H9 (cell line): ENCODE measurements around the gene TSPEAR. TPM values are rescaled to one million over a fixed set of nuclear protein-coding genes. Genes with fewer than 3 reads are reported as not detected.

ENCODE experiments used
- DNase-seq: peaks from one replicate; pipeline ENCODE4 v3.0.0-alpha.2; 2017
- H2AFZ ChIP-seq: one replicate; pipeline ENCODE4 v1.6.1; 2013; ENCODE audit warnings: mild to moderate bottlenecking, low read length, control low read depth, moderate library complexity
- H2AK5ac ChIP-seq: 2 replicates; pipeline ENCODE4 v1.6.1; 2013; ENCODE audit warnings: low read length, control low read depth, mixed read lengths; ENCODE audit not compliant: insufficient read length
- H2BK120ac ChIP-seq: one replicate; pipeline ENCODE4 v1.6.1; 2013; ENCODE audit warnings: low read depth, mild to moderate bottlenecking, low read length, control low read depth, inconsistent platforms; ENCODE audit not compliant: poor library complexity, severe bottlenecking
- H2BK12ac ChIP-seq: 2 replicates; pipeline ENCODE4 v1.6.1; 2013; ENCODE audit warnings: low read length, control low read depth, mixed read lengths, low read depth; ENCODE audit not compliant: insufficient read length
- H2BK15ac ChIP-seq: 2 replicates; pipeline ENCODE4 v1.6.1; 2013; ENCODE audit warnings: low read depth, low read length, control low read depth
- H2BK20ac ChIP-seq: one replicate; pipeline ENCODE4 v1.6.1; 2013; ENCODE audit warnings: low read depth, mild to moderate bottlenecking, low read length, control low read depth, inconsistent platforms; ENCODE audit not compliant: poor library complexity, severe bottlenecking
- H2BK5ac ChIP-seq: 2 replicates; pipeline ENCODE4 v1.6.1; 2013; ENCODE audit warnings: low read length, control low read depth, mixed read lengths; ENCODE audit not compliant: insufficient read length
- H3K14ac ChIP-seq: 2 replicates; pipeline ENCODE4 v1.6.1; 2013; ENCODE audit warnings: low read length, control low read depth; ENCODE audit not compliant: insufficient read depth
- H3K18ac ChIP-seq: 2 replicates; pipeline ENCODE4 v1.6.1; 2013; ENCODE audit warnings: low read depth, mild to moderate bottlenecking, mixed read lengths, low read length, control low read depth; ENCODE audit not compliant: insufficient read length
- H3K23ac ChIP-seq: 2 replicates; pipeline ENCODE4 v1.6.1; 2013; ENCODE audit warnings: low read length, control low read depth, mixed read lengths, low read depth; ENCODE audit not compliant: insufficient read length
- H3K23me2 ChIP-seq: 2 replicates; pipeline ENCODE4 v1.6.1; 2013; ENCODE audit warnings: low read depth, mild to moderate bottlenecking, mixed read lengths, low read length, control low read depth; ENCODE audit not compliant: insufficient read length, poor library complexity, severe bottlenecking
- H3K27ac ChIP-seq: 2 replicates; pipeline ENCODE4 v1.5.1; 2013; ENCODE audit warnings: low read length, control low read depth, mixed read lengths, low read depth; ENCODE audit not compliant: insufficient read length
- H3K27me3 ChIP-seq: 2 replicates; pipeline ENCODE4 v1.6.1; 2013; ENCODE audit warnings: low read length, control low read depth, inconsistent platforms; ENCODE audit not compliant: insufficient read depth
- H3K4ac ChIP-seq: 2 replicates; pipeline ENCODE4 v1.6.1; 2013; ENCODE audit warnings: low read depth, mild to moderate bottlenecking, control low read depth, inconsistent platforms, low read length, moderate library complexity
- H3K4me1 ChIP-seq: 2 replicates; pipeline ENCODE4 v1.6.1; 2013; ENCODE audit warnings: low read length, control low read depth, inconsistent platforms; ENCODE audit not compliant: insufficient read depth
- H3K4me2 ChIP-seq: 2 replicates; pipeline ENCODE4 v1.6.1; 2013; ENCODE audit warnings: low read length, control low read depth, mixed read lengths; ENCODE audit not compliant: insufficient read length, insufficient read depth
- H3K56ac ChIP-seq: 2 replicates; pipeline ENCODE4 v1.6.1; 2013; ENCODE audit warnings: low read depth, mild to moderate bottlenecking, mixed read lengths, low read length, control low read depth; ENCODE audit not compliant: insufficient read length
- H3K79me1 ChIP-seq: 2 replicates; pipeline ENCODE4 v1.6.1; 2013; ENCODE audit warnings: low read depth, mild to moderate bottlenecking, moderate library complexity, low read length, control low read depth, inconsistent platforms; ENCODE audit not compliant: insufficient read depth, poor library complexity, severe bottlenecking
- H3K79me2 ChIP-seq: 2 replicates; pipeline ENCODE4 v1.6.1; 2013; ENCODE audit warnings: low read length, control low read depth, inconsistent platforms; ENCODE audit not compliant: insufficient read depth
- H3K9ac ChIP-seq: 2 replicates; pipeline ENCODE4 v1.6.1; 2013; ENCODE audit warnings: low read length, control low read depth, mixed read lengths; ENCODE audit not compliant: insufficient read length; ENCODE audit errors: extremely low read depth
- H3K9me3 ChIP-seq: one replicate; pipeline ENCODE4 v1.6.1; 2013; ENCODE audit warnings: low read depth, low read length, inconsistent platforms; ENCODE audit not compliant: control insufficient read depth
- H3T11ph ChIP-seq: one replicate; pipeline ENCODE4 v1.6.1; 2013; ENCODE audit warnings: mild to moderate bottlenecking, low read length, control low read depth, inconsistent platforms
- H4K20me1 ChIP-seq: one replicate; pipeline ENCODE4 v1.6.1; 2013; ENCODE audit not compliant: control insufficient read depth, insufficient read length, insufficient read depth
- H4K5ac ChIP-seq: 2 replicates; pipeline ENCODE4 v1.6.1; 2013; ENCODE audit warnings: low read depth, mild to moderate bottlenecking, mixed read lengths, low read length, control low read depth; ENCODE audit not compliant: insufficient read length
- H4K8ac ChIP-seq: replicated peaks from 2 replicates; pipeline ENCODE4 v1.6.1; 2013; ENCODE audit warnings: low read length, control low read depth, mixed read lengths, low read depth; ENCODE audit not compliant: insufficient read length
- H4K91ac ChIP-seq: 2 replicates; pipeline ENCODE4 v1.6.1; 2013; ENCODE audit warnings: low read depth, mild to moderate bottlenecking, moderate library complexity, mixed read lengths, low read length, control low read depth; ENCODE audit not compliant: insufficient read length
- H3K27ac Mint-ChIP-seq, 3 experiments: 2 replicates in 2 of 3; 3 replicates in 1 of 3; pipeline ENCODE4 v1.8.0; 2020 to 2021; ENCODE audit warnings: mixed read lengths in 3 of 3, mild to moderate bottlenecking in 1 of 3, moderate library complexity in 1 of 3
- H3K27me3 Mint-ChIP-seq: 2 replicates; pipeline ENCODE4 v1.8.0; 2021; ENCODE audit warnings: low read depth, mild to moderate bottlenecking, moderate library complexity, mixed read lengths
- H3K36me3 Mint-ChIP-seq, 3 experiments: 2 replicates in 2 of 3; 3 replicates in 1 of 3; pipeline ENCODE4 v1.8.0; 2020 to 2021; ENCODE audit warnings: low read depth in 3 of 3, mixed read lengths in 3 of 3; ENCODE audit not compliant: insufficient read depth in 1 of 3
- H3K4me1 Mint-ChIP-seq, 2 experiments: 2 replicates each; pipeline ENCODE4 v1.8.0; 2020; ENCODE audit warnings: mixed read lengths in 2 of 2
- H3K4me3 Mint-ChIP-seq, 2 experiments: 2 replicates in 1 of 2; 3 replicates in 1 of 2; pipeline ENCODE4 v1.8.0; 2020 to 2021; ENCODE audit warnings: mild to moderate bottlenecking in 2 of 2, mixed read lengths in 2 of 2, moderate library complexity in 1 of 2
- H3K9me3 Mint-ChIP-seq, 2 experiments: 2 replicates in 1 of 2; 3 replicates in 1 of 2; pipeline ENCODE4 v1.8.0; 2020; ENCODE audit warnings: mild to moderate bottlenecking in 2 of 2, mixed read lengths in 2 of 2, moderate library complexity in 1 of 2
- WGBS: extraction: QIAGEN DNeasy Blood & Tissue Kit; methylation state at CpG from one replicate; pipeline ENCODE4 v1.1.7; 2013; ENCODE audit warnings: missing lambda C conversion rate, low lambda C conversion rate, mixed read lengths; ENCODE audit not compliant: insufficient read length; ENCODE audit errors: extremely low coverage; 5-methylcytosine and 5-hydroxymethylcytosine counted together
- total RNA-seq: library from RNA; stranded (reverse); gene quantifications from 2 replicates; pipeline ENCODE4 v1.2.1, GENCODE V29; 2021
- TF ChIP-seq, protein P1 (sequence below): fragments of 200-600 bp; sonication (generic); conservative IDR thresholded peaks from 3 replicates; pipeline ENCODE4 v1.8.0; 2021; ENCODE audit warnings: antibody characterized with exemption, mild to moderate bottlenecking

The TSPEAR gene
- total RNA-seq, 1 experiment from 2014 or later = 1.3 TPM

DNA sequence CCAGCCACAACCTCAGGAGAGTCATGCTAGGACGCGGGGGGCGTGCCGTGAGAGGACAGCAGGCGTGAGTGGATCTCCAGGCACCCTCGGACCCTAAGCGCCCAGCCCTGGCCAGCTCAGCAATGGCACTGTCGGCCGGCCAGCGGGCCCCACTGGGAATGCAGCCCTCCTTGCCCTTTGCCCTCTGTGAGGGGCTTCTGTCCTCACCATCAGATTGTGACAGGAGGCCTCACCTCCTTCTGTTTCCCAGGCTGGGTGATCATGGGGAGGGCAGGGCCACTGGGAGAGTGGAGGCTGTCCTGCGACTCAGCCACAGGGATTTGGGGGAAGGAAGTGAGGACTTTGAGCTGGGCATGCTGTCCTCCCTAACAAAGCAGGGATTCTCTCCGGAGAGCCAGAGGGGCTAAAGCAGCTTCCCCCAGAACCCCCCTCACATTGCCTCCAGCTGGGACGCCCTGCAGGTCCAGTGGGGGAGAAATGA is 262.7 kb downstream of the TSPEAR start:
- no peak overlapping the region for H3K18ac ChIP-seq
- H3K4me1 ChIP-seq = no peaks in the 10 kb centered on the region
- DNase-seq = peak; percentile 24
- H2BK120ac ChIP-seq = no peak overlapping the region
- TF ChIP-seq, protein P1, sequence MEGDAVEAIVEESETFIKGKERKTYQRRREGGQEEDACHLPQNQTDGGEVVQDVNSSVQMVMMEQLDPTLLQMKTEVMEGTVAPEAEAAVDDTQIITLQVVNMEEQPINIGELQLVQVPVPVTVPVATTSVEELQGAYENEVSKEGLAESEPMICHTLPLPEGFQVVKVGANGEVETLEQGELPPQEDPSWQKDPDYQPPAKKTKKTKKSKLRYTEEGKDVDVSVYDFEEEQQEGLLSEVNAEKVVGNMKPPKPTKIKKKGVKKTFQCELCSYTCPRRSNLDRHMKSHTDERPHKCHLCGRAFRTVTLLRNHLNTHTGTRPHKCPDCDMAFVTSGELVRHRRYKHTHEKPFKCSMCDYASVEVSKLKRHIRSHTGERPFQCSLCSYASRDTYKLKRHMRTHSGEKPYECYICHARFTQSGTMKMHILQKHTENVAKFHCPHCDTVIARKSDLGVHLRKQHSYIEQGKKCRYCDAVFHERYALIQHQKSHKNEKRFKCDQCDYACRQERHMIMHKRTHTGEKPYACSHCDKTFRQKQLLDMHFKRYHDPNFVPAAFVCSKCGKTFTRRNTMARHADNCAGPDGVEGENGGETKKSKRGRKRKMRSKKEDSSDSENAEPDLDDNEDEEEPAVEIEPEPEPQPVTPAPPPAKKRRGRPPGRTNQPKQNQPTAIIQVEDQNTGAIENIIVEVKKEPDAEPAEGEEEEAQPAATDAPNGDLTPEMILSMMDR = no peak
- H3K4ac ChIP-seq = no peak overlapping the region
- no peaks in the 10 kb centered on the region for H3K27me3 ChIP-seq
- no peaks in the 10 kb centered on the region for H4K20me1 ChIP-seq
- H3K9me3 ChIP-seq = no peaks in the 10 kb centered on the region
- no peak overlapping the region; the same call in 1 of the 2 replicates for H3K14ac ChIP-seq
- WGBS = no CpG with 5 or more reads among the region's 13 CpGs
- Mint-ChIP-seq H3K4me1 (peaks cover 2 to 10% of the 10 kb centered on the region in 2 experiments; a peak in 1 of 4 replicates), H3K9me3 (no peaks in the 10 kb centered on the region; a peak in 1 of 5 replicates), H3K27me3 (peaks cover 21% of the 10 kb centered on the region), H3K36me3 (no peaks in the 10 kb centered on the region), H3K4me3 (no peak overlapping the region), H3K27ac (no peak overlapping the region)
- H3K56ac ChIP-seq = no peak overlapping the region
- H4K5ac ChIP-seq = no peak overlapping the region
- H3K4me2 ChIP-seq = no peak overlapping the region
- H2BK12ac ChIP-seq = no peak overlapping the region
- no peaks in the 10 kb centered on the region for H3K79me2 ChIP-seq
- no peak overlapping the region for H4K8ac ChIP-seq
- no peaks in the 10 kb centered on the region for H3K23me2 ChIP-seq
- H2AFZ ChIP-seq = no peak overlapping the region
- H2BK15ac ChIP-seq = no peak overlapping the region
- H3K23ac ChIP-seq = no peak overlapping the region
- H3K27ac ChIP-seq = no peak overlapping the region
- no peak overlapping the region for H2BK5ac ChIP-seq
- no peak overlapping the region for H3T11ph ChIP-seq
- no peak overlapping the region for H3K9ac ChIP-seq
- H4K91ac ChIP-seq = no peak overlapping the region
- no peak overlapping the region for H2BK20ac ChIP-seq
- no peaks in the 10 kb centered on the region for H3K79me1 ChIP-seq
- H2AK5ac ChIP-seq = no peak overlapping the region

Other genes with a start within 250 kb of the TSPEAR start
- not detected in 2 replicates for gene KRTAP10-1, start 171.4 kb downstream of the TSPEAR start, total RNA-seq
- not detected in 2 replicates for gene KRTAP10-2, start 160.1 kb downstream of the TSPEAR start, total RNA-seq
- not detected in 2 replicates for gene KRTAP10-3, start 152.8 kb downstream of the TSPEAR start, total RNA-seq
- not detected in 2 replicates for gene KRTAP10-4, start 137.8 kb downstream of the TSPEAR start, total RNA-seq
- gene KRTAP10-5, start 131.0 kb downstream of the TSPEAR start, total RNA-seq = not detected in 2 replicates
- not detected in 2 replicates for gene KRTAP10-6, start 119.1 kb downstream of the TSPEAR start, total RNA-seq
- not detected in 2 replicates for gene KRTAP10-7, start 111.0 kb downstream of the TSPEAR start, total RNA-seq
- not detected in 2 replicates for gene KRTAP10-8, start 99.5 kb downstream of the TSPEAR start, total RNA-seq
- gene KRTAP10-9, start 84.5 kb downstream of the TSPEAR start, total RNA-seq = not detected in 2 replicates
- not detected in 2 replicates for gene KRTAP10-10, start 74.2 kb downstream of the TSPEAR start, total RNA-seq
- not detected in 2 replicates for gene KRTAP10-11, start 65.2 kb downstream of the TSPEAR start, total RNA-seq
- not detected in 2 replicates for gene KRTAP12-4, start 56.9 kb downstream of the TSPEAR start, total RNA-seq
- gene KRTAP12-3, start 53.6 kb downstream of the TSPEAR start, total RNA-seq = not detected in 2 replicates
- not detected in 2 replicates for gene KRTAP12-2, start 44.6 kb downstream of the TSPEAR start, total RNA-seq
- not detected in 2 replicates for gene KRTAP12-1, start 29.4 kb downstream of the TSPEAR start, total RNA-seq
- gene KRTAP10-12, start 14.4 kb downstream of the TSPEAR start, total RNA-seq = not detected in 2 replicates
- 106 and 121 TPM in 2 replicates for gene UBE2G2, start 90.2 kb upstream of the TSPEAR start, total RNA-seq
- gene SUMO3, start 106.5 kb upstream of the TSPEAR start, total RNA-seq = 82.9 and 85.7 TPM in 2 replicates
- 107 and 112 TPM in 2 replicates for gene PTTG1IP, start 162.1 kb upstream of the TSPEAR start, total RNA-seq
- gene ITGB2, start 209.3 kb upstream of the TSPEAR start, total RNA-seq = 0.61 and 1.1 TPM in 2 replicates
- gene SLX9, start 228.5 kb upstream of the TSPEAR start, total RNA-seq = 74.3 and 76.4 TPM in 2 replicates